Gastrocnemius medialis (tissue), 4 donors: ENCODE data around the gene CRISPLD2.

Source experiments
- POLR2A ChIP-seq, 2 donors: fragments of 450-650 bp; IDR thresholded peaks; one replicate each; pipeline ENCODE4 v1.6.1; 2017; ENCODE audit warnings: antibody characterized with exemption in 2 of 2, mild to moderate bottlenecking in 2 of 2, moderate library complexity in 2 of 2
- TF ChIP-seq, protein P1 (sequence below), 5 experiments: fragments of 450-650 bp in 3 of 5; fragments of 200-600 bp in 2 of 5; sonication (generic) in 2 of 5; IDR thresholded peaks in 4 of 5; conservative IDR thresholded peaks in 1 of 5; 1 replicate in 4 of 5; 2 replicates in 1 of 5; pipeline ENCODE4 v1.5.1; 2016 to 2019; ENCODE audit warnings: antibody characterized with exemption in 5 of 5, mild to moderate bottlenecking in 3 of 5, moderate library complexity in 3 of 5

- TF ChIP-seq, protein P1, sequence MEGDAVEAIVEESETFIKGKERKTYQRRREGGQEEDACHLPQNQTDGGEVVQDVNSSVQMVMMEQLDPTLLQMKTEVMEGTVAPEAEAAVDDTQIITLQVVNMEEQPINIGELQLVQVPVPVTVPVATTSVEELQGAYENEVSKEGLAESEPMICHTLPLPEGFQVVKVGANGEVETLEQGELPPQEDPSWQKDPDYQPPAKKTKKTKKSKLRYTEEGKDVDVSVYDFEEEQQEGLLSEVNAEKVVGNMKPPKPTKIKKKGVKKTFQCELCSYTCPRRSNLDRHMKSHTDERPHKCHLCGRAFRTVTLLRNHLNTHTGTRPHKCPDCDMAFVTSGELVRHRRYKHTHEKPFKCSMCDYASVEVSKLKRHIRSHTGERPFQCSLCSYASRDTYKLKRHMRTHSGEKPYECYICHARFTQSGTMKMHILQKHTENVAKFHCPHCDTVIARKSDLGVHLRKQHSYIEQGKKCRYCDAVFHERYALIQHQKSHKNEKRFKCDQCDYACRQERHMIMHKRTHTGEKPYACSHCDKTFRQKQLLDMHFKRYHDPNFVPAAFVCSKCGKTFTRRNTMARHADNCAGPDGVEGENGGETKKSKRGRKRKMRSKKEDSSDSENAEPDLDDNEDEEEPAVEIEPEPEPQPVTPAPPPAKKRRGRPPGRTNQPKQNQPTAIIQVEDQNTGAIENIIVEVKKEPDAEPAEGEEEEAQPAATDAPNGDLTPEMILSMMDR (IDR thresholded peaks at IDR 0.05 in 4 of 5, conservative IDR thresholded peaks at IDR 0.05 in 1 of 5), result no peak
- TF ChIP-seq POLR2A (IDR thresholded peaks at IDR 0.05), result no peak
These were observed 78.2 kb downstream of the CRISPLD2 start for GRCh38 chr16:84897911-84898377.
